GM21367 (cell line): ENCODE results near the gene RAB43.
A peak's percentile ranks its signal among the peaks of the same experiment; 100 is the strongest.
"Not testable (repeated sequence)": the region's sequence is repeated elsewhere in the genome, so short reads cannot be mapped to it uniquely, and the experiment has no call there.

Source experiments
- ATAC-seq: cut with Tn5 transposase; IDR thresholded peaks from one replicate; pipeline ENCODE4 v1.9.1; 2021; ENCODE audit not compliant: unreplicated experiment

The RAB43 gene

GRCh38 chr3:129121792-129122411 is at the start of gene RAB43:
TSS of gene RAB43 (minus strand) at chr3:129121804. CDS start at chr3:129121489, 315 bp downstream.
- ATAC-seq, result peak; percentile 35

GRCh38 chr3:129166579-129167332 is 45.2 kb upstream of the RAB43 start:
- no peak for ATAC-seq

GRCh38 chr3:129165594-129165993 is 44.0 kb upstream of the RAB43 start:
- ATAC-seq, result not testable (repeated sequence)

GRCh38 chr3:129164500-129164899 is 42.9 kb upstream of the RAB43 start:
- ATAC-seq, result no peak

- ATAC-seq, result no peak
Observed at GRCh38 chr3:129162729-129163579, 41.4 kb upstream of the RAB43 start.

GRCh38 chr3:129161860-129162271 is 40.3 kb upstream of the RAB43 start:
- no peak for ATAC-seq

- ATAC-seq, result peak; percentile 64
Observed at GRCh38 chr3:129160891-129161859, 39.6 kb upstream of the RAB43 start, which contains the start of gene ISY1. TSS of gene ISY1 (minus strand) at chr3:129161063. CDS start at chr3:129160975, 88 bp downstream.

GRCh38 chr3:129144786-129145185 is 23.2 kb upstream of the RAB43 start:
- ATAC-seq, result no peak

GRCh38 chr3:129141011-129141410 is 19.4 kb upstream of the RAB43 start:
- ATAC-seq, result not testable (repeated sequence)

- no peak for ATAC-seq
Observed at GRCh38 chr3:129139911-129140310, 18.3 kb upstream of the RAB43 start.

- not testable (repeated sequence) for ATAC-seq
Observed at GRCh38 chr3:129136275-129136674, 14.7 kb upstream of the RAB43 start.

GRCh38 chr3:129132097-129132866 is 10.7 kb upstream of the RAB43 start:
- ATAC-seq, result no peak

GRCh38 chr3:129131465-129132088 is 10.0 kb upstream of the RAB43 start:
- ATAC-seq, result no peak

- ATAC-seq, result no peak
Observed at GRCh38 chr3:129130291-129130813, 8.7 kb upstream of the RAB43 start.

GRCh38 chr3:129128357-129129155 is 7.0 kb upstream of the RAB43 start:
- no peak for ATAC-seq

GRCh38 chr3:129126726-129127280 is 5.2 kb upstream of the RAB43 start:
- ATAC-seq, result no peak

- ATAC-seq, result no peak
Observed at GRCh38 chr3:129123314-129124060, 1.9 kb upstream of the RAB43 start.
